Measurements from ENCODE around the gene CCDC6.

- no peak for TF ChIP-seq SUZ12 (IDR thresholded peaks at IDR 0.05)
- no peak for TF ChIP-seq TARDBP (IDR thresholded peaks at IDR 0.05)
- TF ChIP-seq ARNT (IDR thresholded peaks at IDR 0.05) = no peak
- no peak for TF ChIP-seq ELF4 (IDR thresholded peaks at IDR 0.05)
- no peak for TF ChIP-seq HDGF (IDR thresholded peaks at IDR 0.05; ENCODE audit: borderline replicate concordance)
- TF ChIP-seq FOXA1 (IDR thresholded peaks at IDR 0.05) = no peak
- no peak for TF ChIP-seq NFRKB (IDR thresholded peaks at IDR 0.05)
Observed at GRCh38 chr10:59809644-59809974, 96.7 kb downstream of the CCDC6 start.

All from HEK293T (cell line).